IPS-NIHi7 (cell line): ENCODE measurements around the gene AFF4.
"Not testable (repeated sequence)": the region's sequence is repeated elsewhere in the genome, so short reads cannot be mapped to it uniquely, and the experiment has no call there.

Source experiments
- DNase-seq: peaks from one replicate; pipeline ENCODE4 v3.0.0; 2012; ENCODE audit warnings: mixed read lengths; ENCODE audit errors: extremely low spot score

Gene AFF4

GRCh38 chr5:132953710-132954109 is 9.7 kb downstream of the AFF4 start:
- DNase-seq: no peak

- no peak for DNase-seq
These were observed 10.6 kb downstream of the AFF4 start for GRCh38 chr5:132952829-132953228.

DNA sequence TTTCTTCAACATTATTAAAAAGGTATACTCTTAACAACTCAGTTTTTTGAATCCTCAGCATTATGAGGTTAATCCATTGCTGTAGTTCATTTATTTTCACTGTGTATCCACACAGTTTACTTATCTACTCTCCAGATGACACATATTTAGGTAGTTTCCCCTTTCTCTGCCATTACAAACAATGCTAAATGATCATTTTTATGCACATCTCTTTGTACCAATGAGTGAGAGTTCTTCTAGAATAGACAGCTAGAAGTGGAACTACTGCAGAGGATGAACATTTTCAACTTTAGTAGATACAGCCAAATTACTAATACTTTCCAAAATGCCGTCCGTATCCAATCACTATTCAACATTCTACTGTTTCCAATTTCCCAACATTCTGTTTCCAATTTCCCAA is 11.5 kb downstream of the AFF4 start:
- no peak for DNase-seq

DNA sequence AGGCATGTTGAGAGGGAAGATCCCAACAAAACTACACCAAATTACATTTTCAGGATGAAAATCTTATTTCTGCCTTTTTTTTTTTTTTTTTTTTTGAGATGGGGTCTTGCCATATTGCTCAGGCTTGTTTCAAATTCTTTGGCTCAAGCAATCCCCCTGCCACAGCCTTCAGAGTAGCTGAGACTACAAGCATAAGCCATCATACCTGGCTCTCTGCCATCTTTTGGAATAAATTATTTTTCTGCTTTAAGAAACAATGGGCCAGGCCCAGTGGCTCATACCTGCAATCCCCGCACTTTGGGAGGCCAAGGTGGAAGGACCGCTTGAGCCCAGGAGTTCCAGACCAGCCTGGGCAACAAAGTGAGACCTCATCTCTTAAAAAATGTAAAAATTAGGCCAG is 14.3 kb downstream of the AFF4 start:
- no peak for DNase-seq

GRCh38 chr5:132947671-132948070 is 15.8 kb downstream of the AFF4 start:
- no peak for DNase-seq

DNA sequence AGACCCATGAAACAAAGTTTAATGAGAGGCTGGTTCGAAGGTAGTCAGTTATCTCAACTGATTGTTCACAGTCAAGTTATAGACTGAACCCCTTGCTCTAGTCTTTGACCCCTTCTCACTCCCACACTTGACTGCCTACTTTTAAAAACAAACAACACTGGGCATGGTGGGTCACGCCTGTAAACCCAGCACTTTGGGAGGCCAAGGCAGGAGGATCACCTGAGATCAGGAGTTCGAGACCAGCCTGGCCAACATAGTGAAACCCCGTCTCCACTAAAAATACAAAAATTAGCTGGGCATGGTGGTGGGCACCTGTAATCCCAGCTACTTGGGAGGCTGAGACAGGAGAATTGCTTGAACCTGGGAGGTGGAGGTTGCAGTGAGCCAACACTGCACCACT is 18.1 kb downstream of the AFF4 start:
- not testable (repeated sequence) for DNase-seq

DNA sequence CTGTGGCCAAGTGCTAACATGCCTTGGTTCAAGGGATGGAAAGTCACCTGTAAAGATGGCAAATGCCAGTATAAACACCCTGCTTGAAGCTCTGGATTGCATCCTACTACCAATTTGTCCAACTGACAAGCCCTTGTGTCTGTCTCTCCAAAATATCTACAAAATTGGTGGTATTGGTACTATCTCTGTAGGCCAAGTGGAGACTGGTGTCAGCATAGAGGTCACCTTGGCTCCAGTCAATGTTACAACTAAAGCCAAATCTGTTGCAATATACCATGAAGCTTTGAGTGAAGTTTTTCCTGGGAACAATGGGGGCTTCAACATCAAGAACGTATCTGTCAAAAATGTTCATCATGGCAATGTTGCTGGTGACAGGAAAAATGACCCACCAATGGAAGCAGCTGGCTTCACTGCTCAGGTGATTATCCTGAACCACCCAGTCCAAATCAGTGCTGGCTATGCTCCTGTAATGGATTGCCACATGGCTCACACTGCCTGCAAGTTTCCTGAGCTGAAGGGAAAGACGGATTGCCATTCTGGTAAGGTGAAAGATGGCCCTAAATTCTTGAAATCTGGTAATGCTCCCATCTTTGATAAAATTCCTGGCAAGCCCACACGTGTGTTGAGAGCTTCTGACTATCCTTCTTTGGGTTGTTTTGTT is 19.9 kb downstream of the AFF4 start:
- no peak for DNase-seq

- DNase-seq: no peak
These were observed 22.1 kb downstream of the AFF4 start for GRCh38 chr5:132941331-132941730.

- DNase-seq: no peak
These were observed 35.4 kb downstream of the AFF4 start for GRCh38 chr5:132928062-132928407.

- DNase-seq: no peak
These were observed 35.9 kb downstream of the AFF4 start for GRCh38 chr5:132927355-132928061.

GRCh38 chr5:132926437-132926836 is 37.0 kb downstream of the AFF4 start:
- no peak for DNase-seq

- DNase-seq: no peak
These were observed 47.3 kb downstream of the AFF4 start for GRCh38 chr5:132916086-132916485.

- DNase-seq: no peak
These were observed 47.8 kb downstream of the AFF4 start for GRCh38 chr5:132915681-132916080.

- no peak for DNase-seq
These were observed 53.7 kb downstream of the AFF4 start for GRCh38 chr5:132909702-132910101.

DNA sequence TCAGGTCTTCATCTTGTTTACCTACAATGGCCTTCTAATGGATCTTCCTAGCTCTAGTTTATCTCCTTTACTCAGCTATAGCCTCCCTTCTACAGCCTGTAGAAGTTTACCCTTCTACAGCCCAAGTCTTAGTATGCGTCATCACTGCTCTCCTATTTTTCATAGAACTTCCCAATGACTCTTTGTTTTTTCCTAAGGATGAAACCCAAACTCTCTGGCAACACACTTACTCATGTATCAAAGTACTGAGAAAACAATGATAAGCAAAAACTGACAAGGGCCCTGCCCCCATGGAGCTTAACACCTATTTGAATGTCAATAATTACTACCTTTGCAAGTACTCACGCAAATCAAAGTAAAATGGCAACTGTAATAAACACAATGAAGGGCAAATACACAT is 56.3 kb downstream of the AFF4 start:
- DNase-seq: no peak

- DNase-seq: no peak
These were observed 57.5 kb downstream of the AFF4 start for GRCh38 chr5:132905938-132906337.

- DNase-seq: no peak
These were observed 61.7 kb downstream of the AFF4 start for GRCh38 chr5:132901730-132902129.

- no peak for DNase-seq
These were observed 62.4 kb downstream of the AFF4 start for GRCh38 chr5:132901036-132901435.

DNA sequence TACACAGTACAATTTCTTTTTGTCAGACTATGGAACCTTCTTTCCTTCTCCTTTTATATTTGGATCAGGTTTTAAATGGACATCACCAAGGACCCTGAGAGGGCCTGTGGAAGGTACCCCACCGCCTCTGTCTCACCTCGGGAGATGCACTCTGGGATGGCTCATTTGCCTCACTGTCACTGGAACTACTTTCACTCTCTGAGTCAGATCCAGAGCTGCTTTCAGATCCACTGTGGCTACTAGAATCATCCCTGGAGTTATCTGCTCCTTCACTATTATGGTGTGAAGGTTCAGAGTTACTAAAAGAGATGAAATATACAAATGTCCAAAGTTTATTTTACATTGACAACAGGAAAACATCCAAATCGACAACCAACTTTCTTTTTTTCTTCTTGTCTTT is 65.3 kb downstream of the AFF4 start:
- DNase-seq: no peak

DNA sequence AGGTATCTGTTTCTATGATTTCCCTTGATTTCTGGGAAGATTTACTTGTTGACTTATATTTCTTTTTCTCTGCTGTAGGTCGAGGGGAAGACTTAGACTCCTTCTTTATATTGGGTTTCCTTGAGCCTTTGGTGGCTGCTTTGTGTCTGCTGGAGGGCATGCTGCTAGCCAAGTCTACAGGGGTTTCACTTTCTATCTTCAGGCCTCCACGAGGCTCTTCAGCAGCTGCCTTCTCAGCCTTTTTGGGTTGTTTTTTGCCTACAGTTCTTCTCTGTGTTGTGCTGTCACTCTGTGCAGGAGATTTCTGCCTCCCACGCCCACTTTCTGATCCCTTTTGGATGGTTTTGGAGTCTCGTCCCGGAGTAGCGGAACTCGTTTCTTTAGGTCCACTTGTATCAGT is 66.7 kb downstream of the AFF4 start:
- no peak for DNase-seq

- DNase-seq: no peak
These were observed 67.6 kb downstream of the AFF4 start for GRCh38 chr5:132895719-132896305.

DNA sequence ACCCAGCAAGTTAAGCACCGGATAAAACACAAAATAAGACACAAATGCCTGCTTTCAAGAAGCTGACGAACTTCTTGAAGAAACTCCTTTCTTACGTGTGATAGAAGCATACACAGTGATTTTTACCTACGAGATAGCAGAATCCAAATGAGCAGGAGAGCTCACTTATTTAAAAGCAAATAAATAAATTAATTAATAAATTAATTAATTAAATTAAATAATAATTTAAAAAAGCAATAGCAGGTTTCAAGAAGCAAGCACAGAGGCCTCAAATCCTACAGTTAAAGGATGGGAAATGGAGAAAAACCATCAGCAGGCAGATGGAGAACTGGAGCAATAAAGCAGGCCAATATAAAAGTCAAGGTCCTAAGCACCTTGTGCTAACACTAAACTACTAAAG is 72.6 kb downstream of the AFF4 start:
- DNase-seq: no peak

GRCh38 chr5:132889501-132889900 is 73.9 kb downstream of the AFF4 start:
- DNase-seq: no peak
